Mammary microvascular endothelial cell (primary cell): ENCODE measurements around the gene GRM2. TPM values are rescaled to one million over a fixed set of nuclear protein-coding genes. Genes with fewer than 3 reads are reported as not detected.

Source experiments
- total RNA-seq: library from RNA; depleted of rRNA; stranded (reverse); fragments of >200 nt; gene quantifications from 2 replicates; pipeline ENCODE4 v1.2.3, GENCODE V29; 2015

The GRM2 gene
- not detected in 2 replicates for total RNA-seq

DNA sequence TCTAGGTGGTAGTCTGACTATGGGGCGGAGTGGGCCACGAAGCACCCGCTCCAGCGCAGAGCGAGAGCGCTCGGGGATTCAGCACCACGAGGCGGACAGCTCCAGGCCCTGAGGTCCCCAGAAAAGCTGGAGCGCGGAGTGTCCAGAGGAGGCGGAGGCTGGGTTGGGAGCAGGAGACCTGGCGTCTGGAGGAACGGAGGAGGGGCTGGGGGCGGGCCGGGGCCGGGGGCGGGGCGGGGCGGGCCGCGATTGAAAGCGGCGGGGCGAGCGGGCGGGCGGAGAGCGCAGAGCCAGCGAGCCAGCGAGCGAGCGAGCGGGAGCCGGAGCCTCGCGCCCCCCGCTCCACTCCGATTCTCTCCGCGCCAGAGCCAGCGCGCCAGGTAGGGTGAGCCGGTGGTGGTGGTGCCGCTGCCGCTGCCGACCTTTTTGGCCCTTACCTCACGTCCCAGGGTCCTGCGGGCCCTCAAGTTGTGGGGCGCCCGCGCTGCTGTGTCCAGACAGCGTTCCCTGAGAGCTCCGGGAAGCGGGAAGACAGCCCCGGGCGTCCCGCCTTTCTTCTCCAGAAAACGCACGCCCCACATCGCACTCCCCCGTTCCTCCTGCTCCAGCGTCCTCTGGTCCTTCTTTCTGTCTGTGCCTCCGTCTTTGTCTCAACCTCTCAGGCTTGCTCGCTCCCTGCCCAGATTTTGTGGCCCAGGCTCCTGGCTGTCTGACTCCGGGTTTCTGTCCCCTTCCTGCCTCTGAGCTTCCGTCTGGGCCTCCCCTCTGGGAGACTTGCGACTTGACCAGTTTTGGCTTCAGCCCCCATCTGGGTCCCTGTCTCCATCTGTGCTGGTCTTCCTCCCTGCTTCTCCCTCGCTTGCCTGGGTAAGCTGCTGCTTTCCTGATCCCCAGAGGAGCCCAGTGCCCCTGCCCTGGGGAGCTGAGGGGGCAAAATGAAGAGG, at the start of gene GRM2:
GRM2 (plus strand) TSS at position 281 of the 944 bp plus-strand sequence. CDS start 1,916 bp downstream, outside the sequence.

DNA sequence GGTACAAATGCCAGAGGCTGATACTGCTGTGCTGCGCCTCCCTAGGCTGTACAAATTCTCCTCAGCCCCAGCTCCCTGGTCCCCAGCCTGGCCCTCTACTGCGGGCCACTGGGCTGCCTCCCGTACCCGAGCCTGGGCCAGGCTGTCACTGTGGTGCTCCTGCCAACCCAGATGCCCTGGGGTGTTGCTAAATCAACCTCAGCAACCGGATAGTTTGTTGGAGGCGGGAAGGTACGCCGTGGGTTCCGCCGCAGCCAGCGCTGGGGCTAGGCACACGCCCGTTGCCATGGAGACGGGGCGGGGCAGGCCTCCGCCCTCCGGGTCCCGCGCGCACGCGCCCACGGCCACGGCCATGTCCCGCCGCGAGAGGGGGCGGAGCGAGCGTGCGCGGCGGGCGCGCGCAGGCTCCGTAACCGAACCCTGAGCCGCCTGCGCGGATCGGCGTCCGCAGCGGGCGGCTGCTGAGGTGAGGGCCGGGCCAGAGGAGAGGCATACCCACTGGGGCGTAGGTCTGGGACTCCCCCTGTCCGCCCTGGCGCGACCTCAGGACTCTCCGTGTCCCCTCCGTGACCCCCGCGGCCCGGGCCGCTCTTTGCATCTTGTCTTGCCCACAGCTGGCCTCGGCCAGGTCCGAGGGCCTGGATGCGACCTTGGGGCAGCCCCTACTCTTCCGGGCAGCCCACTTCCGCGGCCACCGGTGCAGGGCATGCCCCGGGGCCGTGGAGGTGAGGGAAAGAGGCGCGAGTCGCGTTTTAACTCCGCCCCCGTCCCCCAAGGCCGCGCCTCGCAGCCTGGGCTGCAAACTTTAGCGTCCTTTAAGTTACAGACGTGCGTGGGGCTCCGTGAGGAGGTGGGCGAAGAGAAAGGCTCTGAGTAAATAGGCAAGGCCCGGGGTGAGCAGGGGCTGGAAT, 35.8 kb upstream of the GRM2 start, which contains the start of gene TEX264:
TEX264 (plus strand) TSS at position 430 of the 911 bp plus-strand sequence. CDS start 3,053 bp downstream, outside the sequence.

Other genes starting within 250 kb of the GRM2 start
- gene DCAF1, start 207.1 kb upstream of the GRM2 start, total RNA-seq = 10.7 and 14.4 TPM in 2 replicates
- gene RAD54L2, start 168.3 kb upstream of the GRM2 start, total RNA-seq = 8.9 and 10.3 TPM in 2 replicates
- gene TEX264, start 35.8 kb upstream of the GRM2 start, total RNA-seq = 59.2 and 72.4 TPM in 2 replicates
- gene IQCF6, start 72.2 kb downstream of the GRM2 start, total RNA-seq = not detected in 2 replicates
- gene IQCF2, start 154.5 kb downstream of the GRM2 start, total RNA-seq = not detected in 2 replicates
- not detected in 2 replicates for gene IQCF5, start 168.5 kb downstream of the GRM2 start, total RNA-seq
- gene IQCF1, start 196.3 kb downstream of the GRM2 start, total RNA-seq = not detected in 2 replicates
- gene RRP9, start 234.8 kb downstream of the GRM2 start, total RNA-seq = 36.6 and 38.9 TPM in 2 replicates
- gene PARP3, start 235.3 kb downstream of the GRM2 start, total RNA-seq = 15.4 and 31.0 TPM in 2 replicates
- gene GPR62, start 248.3 kb downstream of the GRM2 start, total RNA-seq = 0.20 TPM in 1 of 2 replicates, not detected in the other